ENCODE data around the gene C19orf25. TPM values are rescaled to one million over a fixed set of nuclear protein-coding genes. Genes with fewer than 3 reads are reported as not detected.
A peak's percentile ranks its signal among the peaks of the same experiment; 100 is the strongest.

The C19orf25 gene
- polyA plus RNA-seq, 1 of the 3 experiments (the other 2 are of a cell fraction), result 25.3 TPM

GRCh38 chr19:1491114-1491848 lies 12.3 kb upstream of the C19orf25 start, which contains the start of gene REEP6:
TSS of gene REEP6 (plus strand) at chr19:1491181. CDS start at chr19:1491270, 89 bp downstream.
- Histone ChIP-seq H3K9ac (peak within 1 kb of the TSS; percentile 70), H3K36me3 (replicated peaks in 1 of 2; ENCODE audit: control insufficient read depth in 1 of 2, insufficient read depth in 2 of 2, low read length in 1 of 2) (no peaks in the 10 kb centered on the region), H3K79me2 (ENCODE audit: insufficient read depth) (no peaks in the 10 kb centered on the region), H4K20me1 (ENCODE audit: insufficient read depth) (no peaks in the 10 kb centered on the region), H3K27me3 (ENCODE audit: insufficient read depth) (no peaks in the 10 kb centered on the region), H3K9me2 (no peaks in the 10 kb centered on the region), H3K27ac (ENCODE audit: low read depth in 2 of 2, low read length in 1 of 2) (peak within 1 kb of the TSS; percentile 61 to 91; a peak in 3 of 4 replicates), H3K4me2 (peak within 1 kb of the TSS; percentile 93), H3K4me1 (ENCODE audit: control insufficient read depth in 1 of 2, insufficient read depth in 2 of 2, low read depth in 1 of 2, low read length in 1 of 2) (peaks cover 5 to 18% of the 10 kb centered on the region in 2 experiments; a peak in 2 of 4 replicates), H3K4me3 (ENCODE audit: low read depth in 2 of 2, low read length in 1 of 2) (peak within 1 kb of the TSS; percentile 66 to 69), H3F3A (replicated peaks; ENCODE audit: insufficient read depth) (no peaks in the 10 kb centered on the region), H3K9me3 (no peaks in the 10 kb centered on the region), H2AFZ (ENCODE audit: low read depth) (peak within 1 kb of the TSS; percentile 99)
- peak; percentile 48 for DNase-seq
- POLR2A ChIA-PET, result interaction anchor here (0.9 to 1.4 kb wide), 2 partner anchors 20 to 35 kb away, joined by 3 to 5 read pairs; no protein-coding TSS in a partner anchor
- TF ChIP-seq TCF12 (IDR thresholded peaks at IDR 0.05) (no peak), NRF1 (IDR thresholded peaks at IDR 0.05; ENCODE audit: low read depth, low read length) (peak; percentile 55), NFIC (IDR thresholded peaks at IDR 0.05; ENCODE audit: borderline replicate concordance) (no peak), POLR2AphosphoS5 (IDR thresholded peaks at IDR 0.05; ENCODE audit: low read depth, low read length) (peak; percentile 52), YY1 (IDR thresholded peaks at IDR 0.05; ENCODE audit: low read depth) (no peak), MAX (IDR thresholded peaks at IDR 0.05; ENCODE audit: low read depth) (peak; percentile 83; the same call in 1 of the 2 replicates), MXI1 (IDR thresholded peaks at IDR 0.05; ENCODE audit: low read depth, low read length) (peak; percentile 34; the same call in 1 of the 2 replicates)
- 2% methylated on average over 13 of the region's 73 CpGs for WGBS (ENCODE audit: low lambda C conversion rate)
- CTCF ChIA-PET, result interaction anchor here (0.5 to 3.7 kb wide), 7 partner anchors 12 to 248 kb away, joined by 3 to 23 read pairs (median 3); partner anchors contain the start of gene PLK5

GRCh38 chr19:1490311-1491113 lies 11.5 kb upstream of the C19orf25 start, which contains the start of gene PCSK4:
TSS of gene PCSK4 (minus strand) at chr19:1490350. CDS start at chr19:1490346, 4 bp downstream.
- peak within 1 kb of the TSS; percentile 61 to 91; a peak in 3 of 4 replicates for H3K27ac ChIP-seq (ENCODE audit: low read depth in 2 of 2, low read length in 1 of 2)
- H3K9me2 ChIP-seq, result no peaks in the 10 kb centered on the region
- no peaks in the 10 kb centered on the region for H3K27me3 ChIP-seq (ENCODE audit: insufficient read depth)
- H3K36me3 ChIP-seq (replicated peaks in 1 of 2; ENCODE audit: control insufficient read depth in 1 of 2, insufficient read depth in 2 of 2, low read length in 1 of 2), result no peaks in the 10 kb centered on the region
- ChIA-PET POLR2A (interaction anchor here (0.6 to 1.4 kb wide), 3 partner anchors 11 to 34 kb away, joined by 3 to 5 read pairs (median 4); no protein-coding TSS in a partner anchor), CTCF (interaction anchor here (0.5 to 3.7 kb wide), 7 partner anchors 13 to 248 kb away, joined by 3 to 23 read pairs (median 3); partner anchors contain the start of gene PLK5)
- no peaks in the 10 kb centered on the region for H3K79me2 ChIP-seq (ENCODE audit: insufficient read depth)
- peak; percentile 97 for DNase-seq
- peaks cover 5 to 18% of the 10 kb centered on the region in 2 experiments; a peak in 2 of 4 replicates for H3K4me1 ChIP-seq (ENCODE audit: control insufficient read depth in 1 of 2, insufficient read depth in 2 of 2, low read depth in 1 of 2, low read length in 1 of 2)
- no peaks in the 10 kb centered on the region for H3F3A ChIP-seq (replicated peaks; ENCODE audit: insufficient read depth)
- no peaks in the 10 kb centered on the region for H3K9me3 ChIP-seq
- peak within 1 kb of the TSS; percentile 93 for H3K4me2 ChIP-seq
- 1% methylated on average over 44 of the region's 74 CpGs for WGBS (ENCODE audit: low lambda C conversion rate)
- peak within 1 kb of the TSS; percentile 99 for H2AFZ ChIP-seq (ENCODE audit: low read depth)
- H4K20me1 ChIP-seq (ENCODE audit: insufficient read depth), result no peaks in the 10 kb centered on the region
- H3K4me3 ChIP-seq (ENCODE audit: low read depth in 2 of 2, low read length in 1 of 2), result peak within 1 kb of the TSS; percentile 66 to 69
- peak within 1 kb of the TSS; percentile 70 for H3K9ac ChIP-seq
- TF ChIP-seq NRF1 (IDR thresholded peaks at IDR 0.05; ENCODE audit: low read depth, low read length) (peak; percentile 67), ELF1 (IDR thresholded peaks at IDR 0.05) (no peak), IRF3 (IDR thresholded peaks at IDR 0.05; ENCODE audit: low read depth, low read length) (peak; percentile 64; the same call in 1 of the 2 replicates), RCOR1 (IDR thresholded peaks at IDR 0.05; ENCODE audit: low read length) (no peak), TEAD4 (IDR thresholded peaks at IDR 0.05; ENCODE audit: borderline replicate concordance, insufficient read depth) (no peak), GATA2 (CRISPR knock-in tag; IDR thresholded peaks at IDR 0.05) (no peak), SIN3A (IDR thresholded peaks at IDR 0.05; ENCODE audit: borderline replicate concordance, low read depth, low read length) (peak; percentile 79; the same call in 1 of the 2 replicates), MXI1 (IDR thresholded peaks at IDR 0.05; ENCODE audit: low read depth, low read length) (peak; percentile 83), MEF2A (IDR thresholded peaks at IDR 0.05; ENCODE audit: borderline replicate concordance, low read depth) (no peak), YY1 (IDR thresholded peaks at IDR 0.05; ENCODE audit: low read depth) (no peak), PBX3 (IDR thresholded peaks at IDR 0.05) (peak; percentile 94), FOXM1 (IDR thresholded peaks at IDR 0.05; ENCODE audit: low read depth) (no peak), EP300 (IDR thresholded peaks at IDR 0.05; ENCODE audit: borderline replicate concordance in 1 of 2, low read depth in 1 of 2, low read length in 1 of 2) (no peak), CHD2 (IDR thresholded peaks at IDR 0.05; ENCODE audit: low read length, partially characterized antibody) (peak; percentile 6), POLR2AphosphoS5 (IDR thresholded peaks at IDR 0.05; ENCODE audit: low read depth, low read length) (no peak), USF1 (IDR thresholded peaks at IDR 0.05; ENCODE audit: borderline replicate concordance, low read depth) (no peak), EZH2phosphoT487 (IDR thresholded peaks at IDR 0.05; ENCODE audit: borderline replicate concordance, low read depth) (no peak)

All from SK-N-SH (cell line).